ENCODE data around the gene OR3A1.
"Not testable (repeated sequence)": the region's sequence is repeated elsewhere in the genome, so short reads cannot be mapped to it uniquely, and the experiment has no call there.

The OR3A1 gene, protein sequence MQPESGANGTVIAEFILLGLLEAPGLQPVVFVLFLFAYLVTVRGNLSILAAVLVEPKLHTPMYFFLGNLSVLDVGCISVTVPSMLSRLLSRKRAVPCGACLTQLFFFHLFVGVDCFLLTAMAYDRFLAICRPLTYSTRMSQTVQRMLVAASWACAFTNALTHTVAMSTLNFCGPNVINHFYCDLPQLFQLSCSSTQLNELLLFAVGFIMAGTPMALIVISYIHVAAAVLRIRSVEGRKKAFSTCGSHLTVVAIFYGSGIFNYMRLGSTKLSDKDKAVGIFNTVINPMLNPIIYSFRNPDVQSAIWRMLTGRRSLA

DNA sequence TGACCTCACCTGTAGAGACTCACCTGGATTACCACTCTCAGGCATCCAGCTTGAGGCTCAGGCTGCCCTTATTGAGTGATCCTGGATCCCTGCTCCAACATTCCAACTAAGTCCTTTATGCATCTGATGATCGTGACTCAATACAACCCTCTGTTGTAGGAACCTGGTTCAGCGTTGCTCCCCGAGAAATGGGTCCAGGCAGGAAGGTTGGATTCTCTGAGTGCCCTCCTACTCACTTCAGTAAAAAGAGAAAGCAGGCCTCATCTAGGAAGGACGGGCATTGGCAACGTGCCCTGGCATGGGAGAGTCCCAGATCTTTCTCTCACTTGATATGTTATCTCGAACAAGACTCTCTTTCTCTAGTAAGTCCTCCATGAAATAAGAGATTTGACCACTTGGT lies at the start of gene OR3A1:
Gene OR3A1 (minus strand): TSS at position 101 of the 400 bp plus-strand sequence. CDS start 5,778 bp downstream, outside the sequence.
- no peak for DNase-seq (ENCODE audit: low read depth in 2 of 2)

DNA sequence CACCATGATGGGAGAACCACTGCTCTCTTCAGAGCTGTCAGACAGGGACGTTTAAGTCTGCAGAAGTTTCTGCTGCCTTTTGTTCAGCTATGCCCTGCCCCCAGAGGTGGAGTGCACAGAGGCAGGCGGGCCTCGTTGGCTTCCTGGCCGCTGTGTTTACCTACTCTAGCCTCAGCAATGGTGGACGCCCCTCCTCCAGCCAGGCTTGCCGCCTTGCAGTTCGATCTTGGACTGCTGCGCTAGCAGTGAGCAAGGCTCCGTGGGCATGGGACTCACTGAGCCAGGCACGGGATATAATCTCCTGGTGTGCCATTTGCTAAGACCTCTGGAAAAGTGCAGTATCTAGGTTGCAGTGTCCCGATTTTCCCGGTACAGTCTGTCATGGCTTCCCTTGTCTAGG lies 44.6 kb upstream of the OR3A1 start:
- not testable (repeated sequence) for DNase-seq (ENCODE audit: low read depth in 2 of 2)

DNA sequence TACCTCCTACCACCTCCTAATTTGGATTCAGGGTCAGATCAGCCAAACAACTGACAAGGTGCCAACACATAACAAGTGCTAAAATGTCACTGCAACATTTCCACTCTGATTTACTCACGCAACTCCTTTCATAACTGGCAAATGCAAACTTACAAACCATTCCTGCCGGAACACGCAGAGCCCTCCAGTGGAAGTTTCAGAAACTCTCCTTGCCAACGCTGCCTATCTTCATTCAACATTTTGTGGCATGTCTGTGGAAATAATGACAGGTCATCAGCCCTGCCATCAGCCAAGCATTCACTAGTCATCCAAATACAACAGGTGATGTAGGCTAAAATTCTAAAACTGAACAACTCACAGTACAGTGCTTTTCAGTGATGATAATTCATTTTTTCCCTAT lies 37.7 kb upstream of the OR3A1 start:
- no peak for DNase-seq (ENCODE audit: low read depth in 2 of 2)

DNA sequence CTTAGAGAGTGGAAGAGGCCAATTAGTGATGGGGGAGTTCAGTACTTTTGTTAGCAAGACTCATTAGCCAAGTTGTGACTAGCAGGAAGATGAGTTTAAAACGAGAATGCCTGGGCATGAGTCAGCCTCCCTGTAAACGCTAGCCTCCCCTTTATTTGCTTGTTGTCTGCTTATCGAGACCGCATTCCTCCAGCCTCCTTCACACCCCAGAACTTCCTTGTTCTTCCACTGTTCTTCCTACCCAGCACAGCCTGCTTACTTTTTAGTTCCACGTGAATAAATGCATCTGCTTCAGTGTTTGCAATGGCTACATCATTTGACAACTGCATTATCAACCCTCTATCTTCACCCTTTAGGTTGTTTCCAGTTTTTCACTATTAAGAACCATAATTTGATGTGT lies 20.2 kb upstream of the OR3A1 start:
- no peak for DNase-seq (ENCODE audit: low read depth in 2 of 2)

DNA sequence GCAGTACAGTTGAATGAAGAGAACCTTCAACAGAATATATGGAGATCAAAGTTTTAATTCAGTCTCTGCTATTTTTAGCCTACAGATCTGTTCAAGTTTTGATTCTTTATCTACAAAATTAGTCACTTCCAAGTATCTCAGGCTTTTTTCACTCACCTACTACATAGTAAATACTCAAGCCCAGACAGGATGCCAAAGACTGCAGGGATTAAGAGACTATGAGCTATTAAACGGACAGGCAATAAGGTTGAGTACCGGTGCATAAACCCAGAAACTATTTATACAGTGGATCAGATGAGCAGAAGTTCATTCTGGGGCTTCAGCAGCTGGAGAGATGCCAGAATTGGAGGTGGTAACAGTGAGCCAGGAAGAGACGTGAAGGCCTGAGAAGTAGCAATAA lies 18.7 kb upstream of the OR3A1 start:
- no peak for DNase-seq (ENCODE audit: low read depth in 2 of 2)

DNA sequence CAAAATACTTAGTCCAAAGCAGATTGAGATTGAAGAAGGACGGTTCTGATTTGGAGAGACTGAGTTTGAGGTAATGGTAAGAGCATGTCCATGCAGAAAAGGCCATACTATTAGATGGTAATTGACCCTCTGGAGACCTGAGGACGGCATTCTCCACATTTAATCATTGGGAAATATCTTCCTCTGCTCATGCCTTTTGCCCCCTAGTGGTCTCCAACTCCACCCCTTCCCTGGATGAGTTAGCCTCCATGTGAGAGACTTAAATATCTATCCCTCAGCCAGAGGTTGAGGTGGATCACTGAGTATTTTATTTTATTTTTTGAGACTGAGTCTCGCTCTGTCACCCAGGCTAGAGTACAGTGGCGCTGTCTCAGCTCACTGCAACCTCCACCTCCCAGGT lies 10.4 kb upstream of the OR3A1 start:
- no peak for DNase-seq (ENCODE audit: low read depth in 2 of 2)

DNA sequence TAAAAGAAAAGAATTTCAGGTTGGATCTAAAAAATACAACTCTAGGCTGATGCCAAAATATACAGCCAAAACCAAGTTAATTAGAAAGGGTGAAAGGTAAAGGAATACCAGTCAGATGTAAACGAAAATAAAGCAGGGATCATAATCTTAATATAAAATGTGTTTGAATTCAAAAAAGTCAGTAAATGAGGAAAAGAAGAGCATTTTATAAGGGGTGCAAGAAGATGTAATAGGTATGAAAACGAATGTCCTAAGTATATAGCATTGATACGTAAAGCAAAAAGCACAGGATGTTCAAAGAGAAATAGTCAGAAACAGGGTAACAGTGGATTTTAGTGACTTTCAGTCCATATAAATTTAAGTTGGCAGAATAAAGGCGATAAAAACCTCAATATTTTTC lies 2.5 kb downstream of the OR3A1 start:
- no peak for DNase-seq (ENCODE audit: low read depth in 2 of 2)

DNA sequence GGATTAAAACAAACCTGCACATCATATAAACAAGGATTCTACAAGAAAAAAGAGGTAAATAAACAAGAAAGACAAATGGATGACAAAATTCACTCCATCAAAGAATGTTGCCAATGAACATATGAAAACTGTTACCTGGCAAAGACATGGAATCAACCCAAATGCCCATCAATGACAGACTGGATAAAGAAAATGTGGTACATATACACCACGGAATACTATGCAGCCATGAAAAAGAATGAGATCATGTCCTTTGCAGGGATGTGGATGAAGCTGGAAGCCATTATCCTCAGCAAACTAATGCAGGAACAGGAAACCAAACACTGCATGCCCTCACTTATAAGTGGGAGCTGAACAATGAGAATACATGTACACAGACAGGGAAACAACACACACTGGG lies 4.6 kb downstream of the OR3A1 start:
- not testable (repeated sequence) for DNase-seq (ENCODE audit: low read depth in 2 of 2)

DNA sequence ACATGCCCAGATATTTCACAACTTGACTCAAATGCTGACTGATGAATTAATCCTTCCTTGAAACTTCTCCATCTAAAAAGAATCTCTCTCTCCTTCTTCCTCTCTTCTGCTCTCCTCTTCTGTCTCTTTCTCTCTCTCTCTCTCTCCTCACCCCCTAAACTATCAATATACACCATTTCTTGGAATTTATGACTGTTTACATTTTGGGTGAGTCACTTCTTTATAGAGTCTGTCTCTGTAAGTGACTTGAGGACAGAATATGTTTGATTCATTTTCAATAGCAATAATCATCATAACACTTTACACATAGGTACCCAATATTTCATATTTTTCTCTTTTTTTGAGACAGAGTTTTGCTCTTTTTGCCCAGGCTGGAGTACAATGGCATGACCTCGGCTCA lies 15.3 kb downstream of the OR3A1 start:
- DNase-seq (ENCODE audit: low read depth in 2 of 2) = no peak

DNA sequence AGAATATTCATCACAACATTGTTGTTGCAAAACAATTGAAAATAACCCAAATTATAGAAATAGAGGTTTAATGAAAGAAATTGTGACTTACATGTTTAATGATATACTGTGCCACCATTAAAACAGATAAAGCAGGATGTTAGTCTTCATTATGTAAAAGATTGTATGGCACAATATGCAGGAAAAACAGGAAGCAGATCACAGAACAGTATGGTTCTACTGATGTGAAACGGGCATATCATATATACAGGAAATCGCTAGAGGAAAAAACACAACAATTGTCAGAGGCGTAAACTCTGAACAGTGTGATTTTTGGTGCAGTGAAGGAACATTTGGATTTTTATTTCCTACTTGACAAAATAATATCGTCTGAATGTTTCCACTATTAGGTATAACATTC lies 22.0 kb downstream of the OR3A1 start:
- no peak for DNase-seq (ENCODE audit: low read depth in 2 of 2)

DNA sequence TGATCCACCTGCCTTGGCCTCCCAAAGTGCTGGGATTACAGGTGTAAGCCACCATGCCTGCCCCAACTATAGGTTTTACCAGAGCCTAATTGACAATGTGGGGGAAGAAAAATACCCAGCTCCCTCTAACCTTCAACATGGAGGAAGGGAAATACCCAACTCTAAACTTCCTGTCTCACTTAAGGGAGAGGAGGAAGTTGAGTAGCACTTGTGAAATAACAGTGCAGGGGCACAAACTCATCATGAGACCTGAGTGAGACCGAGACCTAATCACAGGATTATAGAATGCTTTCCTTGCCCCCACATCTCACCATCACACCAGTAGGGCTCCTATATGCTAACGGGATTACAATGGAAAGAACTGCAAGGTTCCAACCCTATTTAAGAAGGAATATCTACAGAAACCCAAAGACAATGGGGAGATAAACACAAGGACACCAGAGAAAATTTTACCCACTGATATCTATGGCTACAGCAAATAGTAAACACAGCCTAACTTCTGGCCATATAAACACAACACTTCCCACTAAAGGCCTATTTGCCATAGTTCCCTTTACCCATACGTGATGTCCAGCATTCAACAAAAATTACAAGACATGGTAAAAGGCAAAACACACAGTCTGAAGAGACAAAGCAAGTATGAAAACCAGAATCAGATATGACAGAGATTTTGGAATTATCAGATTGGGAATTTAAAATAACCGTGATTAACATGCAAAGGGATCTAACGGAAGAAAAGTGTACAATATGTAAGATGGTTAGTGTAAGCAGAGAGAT lies 26.9 kb downstream of the OR3A1 start:
- DNase-seq (ENCODE audit: low read depth in 2 of 2) = no peak

DNA sequence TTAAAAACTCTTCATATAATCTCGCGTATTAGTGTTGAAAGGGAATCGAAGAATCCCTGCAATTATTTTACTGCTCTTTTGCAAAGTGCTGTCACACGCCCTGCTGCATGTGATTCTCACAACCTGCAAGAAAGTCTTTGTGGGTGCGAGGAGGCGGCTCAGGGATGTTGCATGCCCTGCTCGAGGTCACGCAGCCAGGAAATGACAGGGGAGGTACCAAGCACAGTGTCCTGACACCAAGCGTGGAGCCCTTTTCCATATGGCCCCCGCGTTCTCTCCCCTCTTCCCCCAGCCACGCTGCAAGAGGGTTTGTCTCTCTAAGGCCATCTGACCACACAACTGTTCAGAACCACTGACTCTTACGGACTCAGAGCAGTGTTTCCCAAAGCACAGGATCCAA lies 37.6 kb downstream of the OR3A1 start:
- no peak for DNase-seq (ENCODE audit: low read depth in 2 of 2)

DNA sequence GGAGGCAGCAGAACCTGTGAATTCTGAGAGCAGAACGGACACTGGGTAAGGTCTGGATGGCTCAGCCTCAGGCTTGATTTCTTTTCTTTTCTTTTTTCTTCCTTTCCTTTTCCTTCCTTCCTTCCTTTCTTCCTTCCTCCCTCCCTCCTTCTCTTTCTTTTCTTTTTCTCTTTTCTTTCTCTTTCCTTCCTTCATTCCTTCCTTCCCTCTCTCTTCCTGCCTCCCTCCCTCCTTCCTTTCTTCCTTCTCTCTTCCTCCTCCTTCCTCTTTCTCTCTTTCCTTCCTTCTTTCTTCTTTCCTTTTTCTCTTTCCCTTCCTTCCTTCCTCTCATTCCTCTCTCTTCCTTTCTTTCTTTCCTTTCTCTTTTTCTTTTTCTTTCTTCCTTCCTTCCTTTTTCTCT lies 38.0 kb downstream of the OR3A1 start:
- DNase-seq (ENCODE audit: low read depth in 2 of 2) = no peak

DNA sequence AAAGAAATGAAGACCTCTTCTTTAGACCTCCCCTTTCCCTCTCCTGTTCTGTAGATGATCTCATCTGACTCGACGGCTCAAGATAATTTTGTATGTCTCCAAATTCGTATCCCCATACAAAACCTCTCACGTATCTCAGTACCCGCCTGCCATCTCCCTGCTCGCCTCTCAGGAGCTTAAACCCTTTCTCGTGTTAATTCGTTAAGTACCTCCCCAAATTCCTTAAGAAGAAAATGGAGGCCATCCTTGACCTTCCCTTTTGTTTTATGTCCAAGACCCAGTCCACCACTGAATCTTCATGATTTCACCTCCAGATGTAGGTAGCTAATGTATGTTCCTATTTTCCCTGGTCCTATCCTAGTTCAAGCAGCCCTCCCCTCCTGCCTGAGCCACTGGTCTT lies 41.6 kb downstream of the OR3A1 start:
- no peak for DNase-seq (ENCODE audit: low read depth in 2 of 2)

DNA sequence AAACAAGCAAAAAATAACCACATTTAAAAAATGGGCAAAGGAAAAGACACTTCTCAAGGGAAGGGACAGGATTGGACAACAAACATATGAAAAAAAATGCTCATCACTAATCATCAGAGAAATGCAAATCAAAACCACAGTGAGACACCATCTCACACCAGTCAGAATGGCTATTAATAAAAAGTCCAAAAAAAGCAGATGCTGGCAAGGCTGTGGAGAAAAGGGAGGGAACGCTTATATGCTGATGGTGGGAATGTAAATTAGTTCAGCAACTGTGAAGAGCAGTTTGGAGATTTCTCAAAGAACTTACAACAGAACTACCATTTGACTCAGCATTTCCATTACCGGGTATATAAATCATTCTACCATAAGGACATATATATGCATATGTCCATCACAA lies 49.1 kb downstream of the OR3A1 start:
- DNase-seq (ENCODE audit: low read depth in 2 of 2) = not testable (repeated sequence)

DNA sequence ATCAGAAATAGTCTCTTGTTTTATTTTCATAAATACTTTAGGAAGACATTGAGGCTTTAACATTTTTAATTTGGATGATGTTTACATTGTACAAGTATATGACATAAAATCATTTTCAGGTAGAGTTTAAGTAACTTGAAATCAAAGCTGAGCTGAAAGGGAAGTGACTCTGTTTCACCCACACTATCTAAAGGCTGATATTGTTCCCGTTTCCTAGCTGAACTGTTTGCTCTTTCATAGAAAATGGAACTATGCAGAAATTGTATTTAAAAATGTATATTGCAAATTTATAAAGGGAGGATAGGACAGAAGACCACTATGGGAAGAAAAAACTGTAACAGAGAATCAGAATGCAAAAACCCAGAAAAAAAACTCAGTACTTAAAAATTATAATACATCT lies 53.3 kb downstream of the OR3A1 start:
- not testable (repeated sequence) for DNase-seq (ENCODE audit: low read depth in 2 of 2)

DNA sequence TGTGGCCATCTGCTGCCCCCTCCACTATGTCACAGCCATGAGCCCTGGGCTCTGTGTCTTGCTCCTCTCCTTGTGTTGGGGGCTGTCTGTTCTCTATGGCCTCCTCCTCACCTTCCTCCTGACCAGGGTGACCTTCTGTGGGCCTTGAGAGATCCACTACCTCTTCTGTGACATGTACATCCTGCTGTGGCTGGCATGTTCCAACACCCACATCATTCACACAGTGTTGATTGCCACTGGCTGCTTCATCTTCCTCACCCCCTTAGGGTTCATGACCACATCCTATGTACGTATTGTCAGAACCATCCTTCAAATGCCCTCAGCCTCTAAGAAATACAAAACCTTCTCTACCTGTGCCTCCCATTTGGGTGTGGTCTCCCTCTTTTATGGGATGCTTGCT lies 57.1 kb downstream of the OR3A1 start:
- DNase-seq (ENCODE audit: low read depth in 2 of 2) = not testable (repeated sequence)
